PFSK-1 (cell line): ENCODE results near the gene PIK3CG.

Source experiments
- FOXP2 ChIP-seq: optimal IDR thresholded peaks from 2 replicates; pipeline ENCODE3; 2011; ENCODE audit warnings: borderline replicate concordance, control low read depth, inconsistent platforms; ENCODE audit not compliant: insufficient read depth; ENCODE audit errors: extremely low read length, extremely low read depth
- POLR2AphosphoS5 ChIP-seq: IDR thresholded peaks from 2 replicates; pipeline ENCODE4 v1.6.1; 2012; ENCODE audit warnings: low read depth, mild to moderate bottlenecking, control low read depth, low read length, moderate library complexity
- SIN3A ChIP-seq: IDR thresholded peaks from 2 replicates; pipeline ENCODE4 v1.6.1; 2012; ENCODE audit warnings: mild to moderate bottlenecking, low read length, moderate library complexity, borderline replicate concordance; ENCODE audit not compliant: insufficient read depth
- TAF1 ChIP-seq: IDR thresholded peaks from 2 replicates; pipeline ENCODE4 v1.6.1; 2012; ENCODE audit warnings: low read length, control low read depth, borderline replicate concordance; ENCODE audit not compliant: insufficient read depth
- TF ChIP-seq, protein P1 (sequence below), 2 experiments: IDR thresholded peaks; 2 replicates each; pipeline versions ENCODE4 v1.6.1 to v1.8.0; 2011 to 2012; ENCODE audit warnings: low read depth in 2 of 2, low read length in 2 of 2, control low read depth in 1 of 2, inconsistent platforms in 1 of 2, mild to moderate bottlenecking in 1 of 2, moderate library complexity in 1 of 2; ENCODE audit not compliant: insufficient read depth in 1 of 2

PIK3CG gene

DNA sequence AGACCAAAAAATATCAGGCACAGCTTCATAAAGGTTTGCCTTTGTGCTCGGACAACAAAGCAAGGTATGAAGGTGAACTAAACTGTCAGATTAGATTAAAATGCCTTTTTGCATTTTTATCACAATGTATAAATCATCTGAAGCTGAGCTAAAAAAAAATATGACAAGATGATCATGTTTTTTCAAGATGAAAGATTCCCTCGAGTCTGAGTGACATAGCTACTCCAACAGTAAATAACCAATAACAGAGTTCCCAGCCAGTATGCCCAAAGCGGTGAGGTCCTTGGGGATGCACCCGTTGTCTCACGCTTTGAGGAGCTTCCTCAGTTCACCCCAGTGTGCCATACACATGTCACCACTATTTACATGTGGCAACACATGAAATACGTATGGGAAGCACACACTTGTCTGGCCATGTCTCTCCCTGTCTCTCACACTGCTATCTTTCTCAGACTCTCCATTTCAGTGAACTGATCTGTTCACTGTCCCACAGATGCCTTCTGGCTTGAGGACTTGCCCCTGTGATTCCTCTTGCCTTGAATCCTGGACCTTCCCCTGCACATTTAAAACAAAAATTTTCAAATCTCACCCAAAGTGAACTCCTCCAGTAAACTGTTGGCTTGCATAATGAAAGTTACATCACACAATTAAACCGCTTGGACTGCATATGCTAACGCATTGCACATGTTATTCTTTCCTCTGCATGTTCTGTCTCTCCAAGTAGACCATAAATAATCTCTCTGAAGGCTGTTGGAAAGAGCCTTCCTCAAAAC, 2.6 kb upstream of the PIK3CG start:
- TF ChIP-seq SIN3A (no peak), TAF1 (no peak), FOXP2 (no peak), POLR2AphosphoS5 (no peak)
- TF ChIP-seq, protein P1, sequence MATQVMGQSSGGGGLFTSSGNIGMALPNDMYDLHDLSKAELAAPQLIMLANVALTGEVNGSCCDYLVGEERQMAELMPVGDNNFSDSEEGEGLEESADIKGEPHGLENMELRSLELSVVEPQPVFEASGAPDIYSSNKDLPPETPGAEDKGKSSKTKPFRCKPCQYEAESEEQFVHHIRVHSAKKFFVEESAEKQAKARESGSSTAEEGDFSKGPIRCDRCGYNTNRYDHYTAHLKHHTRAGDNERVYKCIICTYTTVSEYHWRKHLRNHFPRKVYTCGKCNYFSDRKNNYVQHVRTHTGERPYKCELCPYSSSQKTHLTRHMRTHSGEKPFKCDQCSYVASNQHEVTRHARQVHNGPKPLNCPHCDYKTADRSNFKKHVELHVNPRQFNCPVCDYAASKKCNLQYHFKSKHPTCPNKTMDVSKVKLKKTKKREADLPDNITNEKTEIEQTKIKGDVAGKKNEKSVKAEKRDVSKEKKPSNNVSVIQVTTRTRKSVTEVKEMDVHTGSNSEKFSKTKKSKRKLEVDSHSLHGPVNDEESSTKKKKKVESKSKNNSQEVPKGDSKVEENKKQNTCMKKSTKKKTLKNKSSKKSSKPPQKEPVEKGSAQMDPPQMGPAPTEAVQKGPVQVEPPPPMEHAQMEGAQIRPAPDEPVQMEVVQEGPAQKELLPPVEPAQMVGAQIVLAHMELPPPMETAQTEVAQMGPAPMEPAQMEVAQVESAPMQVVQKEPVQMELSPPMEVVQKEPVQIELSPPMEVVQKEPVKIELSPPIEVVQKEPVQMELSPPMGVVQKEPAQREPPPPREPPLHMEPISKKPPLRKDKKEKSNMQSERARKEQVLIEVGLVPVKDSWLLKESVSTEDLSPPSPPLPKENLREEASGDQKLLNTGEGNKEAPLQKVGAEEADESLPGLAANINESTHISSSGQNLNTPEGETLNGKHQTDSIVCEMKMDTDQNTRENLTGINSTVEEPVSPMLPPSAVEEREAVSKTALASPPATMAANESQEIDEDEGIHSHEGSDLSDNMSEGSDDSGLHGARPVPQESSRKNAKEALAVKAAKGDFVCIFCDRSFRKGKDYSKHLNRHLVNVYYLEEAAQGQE (IDR thresholded peaks at IDR 0.05; ENCODE audit: insufficient read depth in 1 of 2, low read depth in 2 of 2, low read length in 2 of 2) = no peak

DNA sequence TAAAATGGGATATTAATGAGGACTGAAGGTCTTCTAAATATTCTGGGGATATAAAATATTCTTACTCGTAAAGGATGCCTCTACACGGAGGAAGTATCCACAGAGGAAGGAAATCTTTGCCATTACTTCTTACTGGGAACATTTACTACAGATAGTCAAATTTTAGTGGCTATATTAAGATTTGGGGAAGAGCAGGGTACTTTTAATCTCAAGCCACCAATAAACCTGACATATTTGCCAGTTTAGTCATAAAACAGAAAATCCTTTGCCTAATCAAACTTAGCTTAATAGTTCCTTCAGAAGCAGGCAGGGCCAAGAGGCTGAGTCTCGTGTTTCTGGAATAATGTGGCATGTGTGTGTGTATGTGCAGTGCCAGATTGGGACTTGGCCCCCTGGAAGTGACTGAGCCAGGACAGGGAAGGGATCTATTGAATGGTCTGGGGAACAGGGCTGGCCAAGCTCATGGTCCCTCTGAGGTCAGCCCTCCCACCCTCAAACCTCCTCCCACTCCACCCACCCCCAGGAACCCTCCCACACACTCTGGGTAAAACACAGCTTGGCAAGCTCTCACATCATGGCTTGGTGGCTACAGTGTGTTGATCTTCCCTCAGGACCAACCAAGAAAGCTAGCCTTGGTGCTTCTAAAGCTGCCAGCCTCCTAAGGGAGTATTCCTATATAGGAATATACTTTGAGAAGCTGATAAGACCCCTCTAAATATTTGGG, 1.6 kb upstream of the PIK3CG start:
- TF ChIP-seq POLR2AphosphoS5 (no peak), FOXP2 (no peak), TAF1 (no peak), SIN3A (no peak)
- TF ChIP-seq, protein P1 (IDR thresholded peaks at IDR 0.05; ENCODE audit: insufficient read depth in 1 of 2, low read depth in 2 of 2, low read length in 2 of 2) = no peak

DNA sequence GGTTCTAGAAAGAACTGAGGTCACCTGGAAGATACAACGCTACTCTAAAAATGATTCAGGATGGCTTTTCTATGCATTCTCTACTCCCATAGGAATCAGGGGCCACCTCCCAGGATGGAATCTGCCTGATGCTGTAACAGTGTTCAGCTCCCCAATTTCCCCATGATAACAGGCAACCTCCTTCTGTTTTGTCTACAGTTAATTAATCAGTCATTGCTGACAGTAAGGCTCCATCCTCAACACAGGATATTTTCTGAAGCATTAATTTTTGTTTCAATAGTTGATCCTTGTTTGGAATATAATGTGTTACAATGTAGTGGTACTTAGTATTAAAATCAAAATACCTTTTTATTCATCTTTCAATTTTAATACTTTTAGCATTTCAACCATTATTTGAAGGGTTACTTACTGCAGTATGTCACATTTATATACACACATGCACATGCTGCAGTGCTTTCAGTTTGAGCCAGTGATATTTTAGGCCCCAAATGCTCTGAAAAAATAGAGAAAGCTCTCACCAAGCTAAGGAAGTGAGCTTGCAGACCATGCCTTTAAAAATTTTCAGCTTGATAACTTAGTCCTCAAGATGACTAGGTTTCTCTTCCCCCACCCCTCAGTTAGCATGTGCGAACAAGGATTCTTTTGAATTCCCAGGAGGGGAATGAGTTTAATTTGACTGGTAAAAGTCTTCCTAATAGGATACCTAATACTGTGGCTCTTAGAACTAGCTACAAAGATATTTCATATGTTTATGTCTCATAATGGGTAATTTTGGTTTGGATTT, 592 bp upstream of the PIK3CG start:
- no peak for TF ChIP-seq TAF1
- TF ChIP-seq SIN3A = no peak
- TF ChIP-seq POLR2AphosphoS5 = no peak
- TF ChIP-seq, protein P1 (IDR thresholded peaks at IDR 0.05; ENCODE audit: insufficient read depth in 1 of 2, low read depth in 2 of 2, low read length in 2 of 2) = no peak
- no peak for TF ChIP-seq FOXP2

DNA sequence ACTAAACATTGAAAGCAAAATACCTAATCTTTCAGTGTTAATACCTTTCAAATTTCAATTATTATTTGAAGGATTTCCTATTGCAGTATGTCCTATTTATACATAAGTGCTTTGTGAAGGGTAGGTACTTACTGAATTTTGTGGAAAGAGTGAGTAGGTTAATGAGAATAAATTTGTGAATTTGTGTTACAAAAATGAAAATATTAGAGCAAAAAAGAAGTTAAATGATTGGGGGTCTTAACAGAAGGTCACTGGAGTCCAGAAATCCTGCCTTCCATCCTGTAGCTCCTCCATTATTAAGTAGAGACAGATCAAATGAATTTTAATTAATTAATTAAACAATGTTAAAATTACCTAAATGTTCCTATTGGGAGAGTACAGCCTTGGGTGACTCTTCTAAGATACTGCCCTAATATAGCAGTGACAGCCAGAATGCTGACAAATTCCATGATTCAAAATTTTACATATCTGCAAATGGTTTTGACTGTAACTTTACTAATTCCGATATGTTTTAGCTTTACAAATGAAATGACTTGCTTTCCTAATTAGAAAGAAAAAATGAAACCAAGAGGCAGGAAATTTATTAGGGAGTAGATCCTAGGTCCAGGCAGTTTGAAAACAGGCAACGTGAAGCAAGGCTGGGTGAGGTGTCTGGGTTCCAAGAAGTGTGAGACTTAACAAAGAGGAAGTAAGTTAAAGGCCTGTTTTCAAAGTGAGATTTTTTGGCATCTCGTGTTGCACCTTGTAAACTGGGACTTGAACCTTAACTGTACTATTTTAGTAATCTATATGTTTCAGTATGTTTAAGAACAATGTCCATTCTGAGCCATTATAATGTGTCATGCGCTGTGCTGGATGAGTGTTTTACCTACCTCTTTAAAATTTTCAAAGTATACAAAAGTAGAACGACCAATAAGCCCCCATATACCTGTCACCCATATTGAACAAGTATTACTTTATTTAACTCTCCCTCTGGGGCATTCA, 1.5 kb downstream of the PIK3CG start:
- TF ChIP-seq POLR2AphosphoS5 (no peak), TAF1 (no peak), SIN3A (no peak), FOXP2 (no peak)
- TF ChIP-seq, protein P1 (IDR thresholded peaks at IDR 0.05; ENCODE audit: insufficient read depth in 1 of 2, low read depth in 2 of 2, low read length in 2 of 2) = no peak
